NT2/D1 (cell line): Measurements from ENCODE around the gene IQSEC3.
A peak's percentile ranks its signal among the peaks of the same experiment; 100 is the strongest.

Source experiments
- DNase-seq: peaks from one replicate; pipeline ENCODE4 v3.0.0-alpha.2; 2011; ENCODE audit warnings: low read depth, low spot score
- H3K27me3 ChIP-seq: 2 replicates; pipeline ENCODE4 v1.6.0; 2011; ENCODE audit warnings: mild to moderate bottlenecking; ENCODE audit not compliant: insufficient read length, insufficient read depth
- H3K36me3 ChIP-seq: 2 replicates; pipeline ENCODE4 v1.6.1; 2011; ENCODE audit warnings: mild to moderate bottlenecking, low read length, mixed read lengths; ENCODE audit not compliant: insufficient read depth, insufficient read length
- H3K4me1 ChIP-seq: 2 replicates; pipeline ENCODE4 v1.5.1; 2011; ENCODE audit not compliant: insufficient read depth, insufficient read length
- H3K4me3 ChIP-seq: 2 replicates; pipeline ENCODE4 v1.5.1; 2011; ENCODE audit warnings: low read depth; ENCODE audit not compliant: insufficient read length
- H3K9ac ChIP-seq: 2 replicates; pipeline ENCODE4 v1.6.0; 2011; ENCODE audit warnings: low read depth; ENCODE audit not compliant: insufficient read length
- H3K9me3 ChIP-seq: 2 replicates; pipeline ENCODE4 v1.5.1; 2011; ENCODE audit warnings: mild to moderate bottlenecking, low read length; ENCODE audit not compliant: insufficient read depth
- SUZ12 ChIP-seq: IDR thresholded peaks from 2 replicates; pipeline ENCODE4 v1.6.1; 2011; ENCODE audit not compliant: insufficient read length, insufficient read depth; ENCODE audit errors: extremely low read depth
- YY1 ChIP-seq: IDR thresholded peaks from 2 replicates; pipeline ENCODE4 v1.6.1; 2011; ENCODE audit not compliant: insufficient read length, insufficient read depth
- ZNF274 ChIP-seq: IDR thresholded peaks from 2 replicates; pipeline ENCODE4 v1.6.1; 2011; ENCODE audit warnings: mild to moderate bottlenecking, low read depth, low read length

The IQSEC3 gene

GRCh38 chr12:156945-157344, 90.4 kb downstream of the IQSEC3 start:
- no peak for DNase-seq
- TF ChIP-seq SUZ12 (no peak), YY1 (no peak), ZNF274 (no peak)
- Histone ChIP-seq H3K36me3 (no peaks in the 10 kb centered on the region), H3K4me3 (no peak overlapping the region), H3K9me3 (no peaks in the 10 kb centered on the region), H3K9ac (no peak overlapping the region), H3K4me1 (peaks cover 19% of the 10 kb centered on the region), H3K27me3 (no peaks in the 10 kb centered on the region)

GRCh38 chr12:157644-158043, 91.1 kb downstream of the IQSEC3 start:
- TF ChIP-seq ZNF274 (no peak), YY1 (no peak), SUZ12 (no peak)
- Histone ChIP-seq H3K9me3 (no peaks in the 10 kb centered on the region), H3K4me1 (peaks cover 18% of the 10 kb centered on the region), H3K9ac (no peak overlapping the region), H3K36me3 (no peaks in the 10 kb centered on the region), H3K27me3 (no peaks in the 10 kb centered on the region), H3K4me3 (no peak overlapping the region)
- DNase-seq, result no peak

GRCh38 chr12:159156-159782, 92.7 kb downstream of the IQSEC3 start:
- H3K27me3 ChIP-seq, result no peaks in the 10 kb centered on the region
- no peaks in the 10 kb centered on the region for H3K36me3 ChIP-seq
- no peak overlapping the region for H3K9ac ChIP-seq
- TF ChIP-seq YY1 (no peak), SUZ12 (no peak), ZNF274 (no peak)
- H3K4me1 ChIP-seq, result peaks cover 15% of the 10 kb centered on the region
- no peak for DNase-seq
- no peak overlapping the region for H3K4me3 ChIP-seq
- no peaks in the 10 kb centered on the region for H3K9me3 ChIP-seq

- no peak for DNase-seq
- Histone ChIP-seq H3K9me3 (no peaks in the 10 kb centered on the region), H3K4me1 (peaks cover 12% of the 10 kb centered on the region), H3K27me3 (no peaks in the 10 kb centered on the region), H3K9ac (no peak overlapping the region), H3K4me3 (no peak overlapping the region), H3K36me3 (no peaks in the 10 kb centered on the region)
- TF ChIP-seq ZNF274, result no peak
- TF ChIP-seq SUZ12, result no peak
- no peak for TF ChIP-seq YY1
These were observed 94.3 kb downstream of the IQSEC3 start for GRCh38 chr12:160858-161257.

GRCh38 chr12:161823-162222, 95.3 kb downstream of the IQSEC3 start:
- no peaks in the 10 kb centered on the region for H3K36me3 ChIP-seq
- no peak overlapping the region for H3K9ac ChIP-seq
- no peak overlapping the region for H3K4me3 ChIP-seq
- no peaks in the 10 kb centered on the region for H3K9me3 ChIP-seq
- peaks cover 12% of the 10 kb centered on the region for H3K4me1 ChIP-seq
- DNase-seq, result no peak
- no peak for TF ChIP-seq SUZ12
- TF ChIP-seq ZNF274, result no peak
- no peak for TF ChIP-seq YY1
- no peaks in the 10 kb centered on the region for H3K27me3 ChIP-seq

- Histone ChIP-seq H3K9me3 (no peaks in the 10 kb centered on the region), H3K4me1 (peaks cover 18% of the 10 kb centered on the region), H3K27me3 (no peaks in the 10 kb centered on the region), H3K36me3 (no peaks in the 10 kb centered on the region), H3K9ac (no peak overlapping the region), H3K4me3 (no peak overlapping the region)
- no peak for DNase-seq
- TF ChIP-seq YY1 (no peak), SUZ12 (no peak), ZNF274 (no peak)
These were observed 96.1 kb downstream of the IQSEC3 start for GRCh38 chr12:162467-163307.

GRCh38 chr12:163406-163986, 96.9 kb downstream of the IQSEC3 start:
- no peak for DNase-seq
- TF ChIP-seq ZNF274, result no peak
- TF ChIP-seq YY1, result no peak
- no peak for TF ChIP-seq SUZ12
- H3K4me1 ChIP-seq, result peaks cover 20% of the 10 kb centered on the region
- H3K9ac ChIP-seq, result peak overlapping the region; percentile 42
- H3K36me3 ChIP-seq, result no peaks in the 10 kb centered on the region
- no peaks in the 10 kb centered on the region for H3K9me3 ChIP-seq
- no peak overlapping the region for H3K4me3 ChIP-seq
- H3K27me3 ChIP-seq, result no peaks in the 10 kb centered on the region
